GM12873 (cell line): Measurements from ENCODE around the gene ANO6.

Experiments
- CTCF ChIP-seq: IDR thresholded peaks from 2 replicates; pipeline ENCODE4 v1.5.1; 2012; ENCODE audit warnings: low read depth, mild to moderate bottlenecking, moderate library complexity, low read length, control low read depth; ENCODE audit not compliant: insufficient read depth; ENCODE audit errors: missing control alignments

ANO6 gene

GRCh38 chr12:45473636-45474035 lies 257.7 kb downstream of the ANO6 start:
- no peak for TF ChIP-seq CTCF

GRCh38 chr12:45475594-45475993 lies 259.7 kb downstream of the ANO6 start:
- no peak for TF ChIP-seq CTCF

GRCh38 chr12:45477526-45477925 lies 261.6 kb downstream of the ANO6 start:
- no peak for TF ChIP-seq CTCF

- no peak for TF ChIP-seq CTCF
These were observed 263.0 kb downstream of the ANO6 start for GRCh38 chr12:45478931-45479330.

GRCh38 chr12:45481746-45482145 lies 265.9 kb downstream of the ANO6 start:
- no peak for TF ChIP-seq CTCF

GRCh38 chr12:45483571-45483970 lies 267.7 kb downstream of the ANO6 start:
- no peak for TF ChIP-seq CTCF
